NCI-H748 (cell line): ENCODE results near the gene NDFIP1.

Source experiments
- DNase-seq: peaks from one replicate; lab custom pipeline; 2025; ENCODE audit not compliant: unreplicated experiment; lab: John Stamatoyannopoulos, UW

The NDFIP1 gene

GRCh38 chr5:142091012-142091411 is 17.6 kb upstream of the NDFIP1 start:
- DNase-seq, result no peak

GRCh38 chr5:142091922-142092321 is 16.7 kb upstream of the NDFIP1 start:
- no peak for DNase-seq

- no peak for DNase-seq
These were observed 13.5 kb upstream of the NDFIP1 start for GRCh38 chr5:142095035-142095434.

GRCh38 chr5:142095651-142096330 is 12.8 kb upstream of the NDFIP1 start:
- DNase-seq, result no peak

- no peak for DNase-seq
These were observed 12.2 kb upstream of the NDFIP1 start for GRCh38 chr5:142096382-142096781.

GRCh38 chr5:142097681-142098080 is 10.9 kb upstream of the NDFIP1 start:
- no peak for DNase-seq

GRCh38 chr5:142098275-142098674 is 10.3 kb upstream of the NDFIP1 start:
- no peak for DNase-seq

GRCh38 chr5:142098931-142099330 is 9.6 kb upstream of the NDFIP1 start:
- no peak for DNase-seq

- DNase-seq, result no peak
These were observed 8.3 kb upstream of the NDFIP1 start for GRCh38 chr5:142100307-142100706.

- DNase-seq, result no peak
These were observed 5.4 kb upstream of the NDFIP1 start for GRCh38 chr5:142102980-142103740.

GRCh38 chr5:142104491-142104890 is 4.1 kb upstream of the NDFIP1 start:
- DNase-seq, result no peak

- DNase-seq, result no peak
These were observed 2.5 kb upstream of the NDFIP1 start for GRCh38 chr5:142106061-142106460.

- DNase-seq, result no peak
These were observed 1.4 kb upstream of the NDFIP1 start for GRCh38 chr5:142107036-142107735.

GRCh38 chr5:142107736-142108431 is 695 bp upstream of the NDFIP1 start:
- DNase-seq, result no peak

GRCh38 chr5:142109331-142110045 is 909 bp downstream of the NDFIP1 start:
- DNase-seq, result peak; percentile 49

GRCh38 chr5:142110046-142110531 is 1.5 kb downstream of the NDFIP1 start:
- DNase-seq, result no peak

- no peak for DNase-seq
These were observed 2.6 kb downstream of the NDFIP1 start for GRCh38 chr5:142110988-142111687.

- no peak for DNase-seq
These were observed 6.1 kb downstream of the NDFIP1 start for GRCh38 chr5:142114687-142115086.

- no peak for DNase-seq
These were observed 7.5 kb downstream of the NDFIP1 start for GRCh38 chr5:142115937-142116614.
